WI38 (cell line): Measurements from ENCODE around the gene SMG1.

Source experiments
- H3K4me3 ChIP-seq: 2 replicates; pipeline ENCODE4 v1.5.1; 2011; ENCODE audit warnings: low read depth, mild to moderate bottlenecking, control low read depth, low read length
- TF ChIP-seq, protein P1 (sequence below): IDR thresholded peaks from 2 replicates; pipeline ENCODE4 v1.5.1; 2012; ENCODE audit warnings: low read depth, mild to moderate bottlenecking, control low read depth, low read length

The SMG1 gene

GRCh38 chr16:18925986-18926865 is at the start of gene SMG1:
TSS of gene SMG1 (minus strand) at chr16:18926408. CDS start at chr16:18926041, 367 bp downstream.
- H3K4me3 ChIP-seq = peak within 1 kb of the TSS; percentile 62

- TF ChIP-seq, protein P1, sequence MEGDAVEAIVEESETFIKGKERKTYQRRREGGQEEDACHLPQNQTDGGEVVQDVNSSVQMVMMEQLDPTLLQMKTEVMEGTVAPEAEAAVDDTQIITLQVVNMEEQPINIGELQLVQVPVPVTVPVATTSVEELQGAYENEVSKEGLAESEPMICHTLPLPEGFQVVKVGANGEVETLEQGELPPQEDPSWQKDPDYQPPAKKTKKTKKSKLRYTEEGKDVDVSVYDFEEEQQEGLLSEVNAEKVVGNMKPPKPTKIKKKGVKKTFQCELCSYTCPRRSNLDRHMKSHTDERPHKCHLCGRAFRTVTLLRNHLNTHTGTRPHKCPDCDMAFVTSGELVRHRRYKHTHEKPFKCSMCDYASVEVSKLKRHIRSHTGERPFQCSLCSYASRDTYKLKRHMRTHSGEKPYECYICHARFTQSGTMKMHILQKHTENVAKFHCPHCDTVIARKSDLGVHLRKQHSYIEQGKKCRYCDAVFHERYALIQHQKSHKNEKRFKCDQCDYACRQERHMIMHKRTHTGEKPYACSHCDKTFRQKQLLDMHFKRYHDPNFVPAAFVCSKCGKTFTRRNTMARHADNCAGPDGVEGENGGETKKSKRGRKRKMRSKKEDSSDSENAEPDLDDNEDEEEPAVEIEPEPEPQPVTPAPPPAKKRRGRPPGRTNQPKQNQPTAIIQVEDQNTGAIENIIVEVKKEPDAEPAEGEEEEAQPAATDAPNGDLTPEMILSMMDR = no peak
- no peak overlapping the region for H3K4me3 ChIP-seq
These were observed 48.9 kb upstream of the SMG1 start for GRCh38 chr16:18975109-18975508.

DNA sequence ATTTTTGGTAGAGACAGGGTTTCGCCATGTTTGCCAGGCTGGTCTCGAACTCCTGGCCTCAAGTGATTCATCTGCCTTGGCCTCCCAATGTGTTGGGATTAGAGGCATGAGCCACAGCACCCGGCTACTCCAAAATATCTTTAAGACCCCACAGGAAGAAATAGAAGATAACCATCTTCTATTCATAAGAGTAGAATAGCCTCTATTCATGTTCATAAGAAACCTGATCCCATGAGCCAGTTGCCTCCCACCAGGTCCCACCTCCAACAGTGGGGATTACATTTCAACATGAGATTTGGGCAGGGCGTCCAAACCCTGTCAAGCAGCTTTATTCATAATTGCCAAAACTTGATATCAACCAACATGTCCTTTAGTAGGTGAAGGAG is 43.6 kb upstream of the SMG1 start:
- no peak overlapping the region for H3K4me3 ChIP-seq
- TF ChIP-seq, protein P1 = no peak

- TF ChIP-seq, protein P1 = peak; percentile 83
- H3K4me3 ChIP-seq = no peak overlapping the region
These were observed 43.0 kb upstream of the SMG1 start for GRCh38 chr16:18969050-18969854.

DNA sequence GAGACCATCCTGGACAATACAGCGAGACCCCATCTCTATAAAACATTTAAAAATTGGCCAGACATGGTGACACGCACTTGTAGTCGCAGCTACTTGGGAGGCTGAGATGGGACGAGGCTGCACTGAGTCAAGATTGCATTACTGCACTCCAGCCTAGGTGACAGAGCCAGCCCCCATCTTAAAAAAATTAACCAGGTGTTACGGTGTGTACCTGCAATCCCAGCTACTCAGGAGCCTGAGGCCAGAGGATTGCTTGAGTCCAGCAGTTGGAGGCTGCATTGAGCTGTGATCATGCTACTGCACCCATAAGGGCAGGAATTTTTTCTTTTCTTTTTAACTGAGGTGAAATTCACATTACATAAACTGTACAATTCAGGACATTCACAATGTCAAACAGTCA is 40.6 kb upstream of the SMG1 start:
- H3K4me3 ChIP-seq = no peak overlapping the region
- TF ChIP-seq, protein P1 = no peak

- H3K4me3 ChIP-seq = no peak overlapping the region
- TF ChIP-seq, protein P1 = no peak
These were observed 39.3 kb upstream of the SMG1 start for GRCh38 chr16:18965555-18965954.

- TF ChIP-seq, protein P1 = no peak
- H3K4me3 ChIP-seq = no peak overlapping the region
These were observed 32.9 kb upstream of the SMG1 start for GRCh38 chr16:18959031-18959505.
